HepG2 (cell line): Measurements from ENCODE around the gene DENND5A. TPM values are rescaled to one million over a fixed set of nuclear protein-coding genes. Genes with fewer than 3 reads are reported as not detected.

Experiments
- ATAC-seq: fragments of 200-7000 bp; cut with Tn5 transposase; 3 replicates; pipeline ENCODE4 v1.9.1; 2020; ENCODE audit warnings: mild to moderate bottlenecking, moderate library complexity
- BruUV-seq: library from RNA; stranded (reverse); fragments of 400-500 nt; replicated peaks from 2 replicates; lab custom pipeline; 2021; lab: Mats Ljungman, UMichigan
- CTCF ChIA-PET: fragments of 300-600 bp; formaldehyde crosslinking; extraction: SDS; loops from one replicate; lab custom pipeline; 2021; ENCODE audit warnings: low total read pairs, inconsistent platforms, low intra/inter-chr PET ratio; lab: Yijun Ruan, JAX
- POLR2A ChIA-PET: fragments of 350-600 bp; sonication (Branson Sonifier 250); formaldehyde crosslinking; loops from one replicate; lab custom pipeline; 2020; ENCODE audit warnings: antibody characterized with exemption, inconsistent platforms; lab: Yijun Ruan, JAX
- DNase-seq: peaks from one replicate; pipeline ENCODE4 v3.0.0-alpha.2; 2015; ENCODE audit warnings: low spot score
- FAIRE-seq: peaks from 3 replicates; lab custom pipeline; 2011; peaks lifted over from hg19 to GRCh38; lab: Jason Lieb, UNC
- H2AFZ ChIP-seq: one replicate; pipeline ENCODE4 v1.6.1; 2011; ENCODE audit warnings: low read length, inconsistent platforms
- H3K27ac ChIP-seq: fragments of 300-600 bp; 3 replicates; pipeline ENCODE4 v1.8.0; 2011; ENCODE audit warnings: mixed run types, mild to moderate bottlenecking, mixed read lengths, low read length, inconsistent platforms; ENCODE audit not compliant: insufficient read depth; ENCODE audit errors: extremely low read length
- H3K27me3 ChIP-seq, 2 experiments: fragments of 200-600 bp in 1 of 2; 2 replicates in 1 of 2; 3 replicates in 1 of 2; pipeline versions ENCODE4 v1.6.0 to v1.8.0; 2011; ENCODE audit warnings: low read length in 2 of 2, mild to moderate bottlenecking in 2 of 2, moderate library complexity in 2 of 2, inconsistent platforms in 1 of 2; ENCODE audit not compliant: insufficient read depth in 2 of 2, control insufficient read depth in 1 of 2
- H3K36me3 ChIP-seq, 2 experiments: fragments of 200-600 bp in 1 of 2; replicated peaks in 1 of 2; 2 replicates in 1 of 2; 3 replicates in 1 of 2; pipeline versions ENCODE4 v1.5.1 to v1.8.0; 2011; ENCODE audit warnings: low read length in 2 of 2, inconsistent platforms in 1 of 2; ENCODE audit not compliant: insufficient read depth in 2 of 2, control insufficient read depth in 1 of 2
- H3K4me1 ChIP-seq: 2 replicates; pipeline ENCODE4 v1.5.1; 2012; ENCODE audit warnings: low read length, inconsistent platforms; ENCODE audit not compliant: insufficient read depth
- H3K4me2 ChIP-seq: 2 replicates; pipeline ENCODE4 v1.6.0; 2011; ENCODE audit warnings: low read depth, low read length, inconsistent platforms
- H3K4me3 ChIP-seq, 3 experiments: fragments of 200-600 bp in 1 of 3; sonication (generic), shearing (Covaris generic) in 1 of 3; replicated peaks in 1 of 3; 2 replicates each; pipeline ENCODE4 v1.5.1; 2011 to 2016; ENCODE audit warnings: low read length in 3 of 3, inconsistent platforms in 2 of 3, low read depth in 2 of 3, mild to moderate bottlenecking in 2 of 3, control low read depth in 1 of 3, mixed read lengths in 1 of 3; ENCODE audit not compliant: insufficient read depth in 1 of 3
- H3K79me2 ChIP-seq: one replicate; pipeline ENCODE4 v1.6.1; 2011; ENCODE audit warnings: low read length, inconsistent platforms; ENCODE audit not compliant: insufficient read depth
- H3K9ac ChIP-seq: 2 replicates; pipeline ENCODE4 v1.6.0; 2011; ENCODE audit warnings: mild to moderate bottlenecking, low read depth, low read length, inconsistent platforms; ENCODE audit not compliant: insufficient read depth
- H3K9me3 ChIP-seq: 2 replicates; pipeline ENCODE4 v1.5.1; 2012; ENCODE audit warnings: mild to moderate bottlenecking, low read length
- H4K20me1 ChIP-seq: 2 replicates; pipeline ENCODE4 v1.6.0; 2011; ENCODE audit warnings: inconsistent platforms, mild to moderate bottlenecking, low read length, moderate library complexity; ENCODE audit not compliant: insufficient read depth
- ARHGAP35 ChIP-seq: sonication (generic); formaldehyde crosslinking; IDR thresholded peaks from 2 replicates; pipeline ENCODE4 v1.9.0; 2022; ENCODE audit warnings: mild to moderate bottlenecking, inconsistent platforms, moderate library complexity, missing genetic modification reagents, borderline replicate concordance
- ATF7-NPFF ChIP-seq: sonication (generic); formaldehyde crosslinking; IDR thresholded peaks from 2 replicates; pipeline ENCODE4 v1.8.1; 2023; ENCODE audit warnings: mild to moderate bottlenecking, low read depth, missing genetic modification reagents, moderate library complexity
- CBX5 ChIP-seq: sonication (generic); formaldehyde crosslinking; IDR thresholded peaks from 2 replicates; pipeline ENCODE4 v1.4.0; 2020; ENCODE audit warnings: missing genetic modification reagents, borderline replicate concordance
- ELF3 ChIP-seq: IDR thresholded peaks from 2 replicates; pipeline ENCODE4 v1.6.1; 2016; ENCODE audit warnings: missing genetic modification reagents, missing compliant biosample characterization
- FIP1L1 ChIP-seq: fragments of 200-400 bp; formaldehyde crosslinking; IDR thresholded peaks from 2 replicates; pipeline ENCODE4 v1.6.1; 2018; ENCODE audit warnings: low read depth, mild to moderate bottlenecking, low read length, moderate library complexity, borderline replicate concordance; ENCODE audit not compliant: insufficient read depth
- HMG20B ChIP-seq: conservative IDR thresholded peaks from 2 replicates; pipeline ENCODE4 v1.6.1; 2016; ENCODE audit warnings: missing genetic modification reagents, missing compliant biosample characterization
- LCORL ChIP-seq, 2 experiments: fragments of 450-650 bp in 1 of 2; sonication (generic) in 1 of 2; formaldehyde crosslinking in 1 of 2; IDR thresholded peaks; 2 replicates each; pipeline versions ENCODE4 v1.5.0 to v1.6.1; 2017 to 2020; ENCODE audit warnings: antibody characterized with exemption in 1 of 2, missing genetic modification reagents in 1 of 2
- RFX1 ChIP-seq: fragments of 450-650 bp; IDR thresholded peaks from 2 replicates; pipeline ENCODE4 v1.6.1; 2017
- SIN3B ChIP-seq: fragments of 150-350 bp; IDR thresholded peaks from 2 replicates; pipeline ENCODE4 v1.6.1; 2014; ENCODE audit warnings: low read length
- SMAD9 ChIP-seq: sonication (generic); formaldehyde crosslinking; IDR thresholded peaks from 2 replicates; pipeline ENCODE4 v1.5.1; 2020; ENCODE audit warnings: mild to moderate bottlenecking, missing genetic modification reagents
- YEATS4 ChIP-seq: sonication (generic); formaldehyde crosslinking; IDR thresholded peaks from 2 replicates; pipeline ENCODE4 v1.4.0; 2020; ENCODE audit warnings: missing genetic modification reagents, borderline replicate concordance
- ZNF441 ChIP-seq: sonication (generic); formaldehyde crosslinking; IDR thresholded peaks from 2 replicates; pipeline ENCODE4 v1.7.0; 2021; ENCODE audit warnings: missing genetic modification reagents, borderline replicate concordance
- WGBS: methylation state at CpG from one replicate; pipeline ENCODE4 v1.1.6; 2017; ENCODE audit warnings: low lambda C conversion rate; 5-methylcytosine and 5-hydroxymethylcytosine counted together
- in situ Hi-C: cut with HindIII; loops from 2 replicates; pipeline ENCODE4 v1.10.0; 2017; ENCODE audit warnings: low pct_unique_long_range_greater_than_20kb; ENCODE audit not compliant: extremely low pct_ligation_motif_present
- intact Hi-C: fragments of 100-400 bp; cut with micrococcal nuclease; formaldehyde crosslinking; loops from one replicate; pipeline ENCODE4 v1.10.0; 2022; ENCODE audit not compliant: unreplicated experiment
- polyA plus RNA-seq, 8 experiments: library from polyadenylated mRNA; depleted of rRNA in 3 of 8; stranded (reverse) in 7 of 8; unstranded in 1 of 8; fragments of >200 nt; fragmentation: Illumina TruSeq in 4 of 8; extraction: Trizol in 4 of 8; gene quantifications; 2 replicates each; pipeline versions ENCODE4 v1.2.1 to v1.2.3, GENCODE V29; 2011 to 2016; ENCODE audit warnings: low read depth in 4 of 8, missing spikeins in 1 of 8, mixed read lengths in 1 of 8; ENCODE audit not compliant: insufficient read depth in 1 of 8
- total RNA-seq, 5 experiments: library from RNA; depleted of rRNA; stranded (reverse); fragments of >200 nt; fragmentation: Illumina TruSeq; extraction: Trizol; gene quantifications; 2 replicates each; pipeline ENCODE4 v1.2.3, GENCODE V29; 2016; ENCODE audit warnings: low read depth in 1 of 5
- TF ChIP-seq, protein P1 (sequence below): IDR thresholded peaks from 2 replicates; pipeline ENCODE4 v1.6.1; 2016; ENCODE audit warnings: low read depth, borderline replicate concordance
- TF ChIP-seq, protein P2 (sequence below): sonication (generic); formaldehyde crosslinking; IDR thresholded peaks from 2 replicates; pipeline ENCODE4 v1.4.0; 2020; ENCODE audit warnings: missing genetic modification reagents
- TF ChIP-seq, protein P3 (sequence below): sonication (generic); formaldehyde crosslinking; IDR thresholded peaks from 2 replicates; pipeline ENCODE4 v1.4.0; 2020; ENCODE audit warnings: mild to moderate bottlenecking, missing genetic modification reagents
- TF ChIP-seq, protein P4 (sequence below): sonication (generic); formaldehyde crosslinking; conservative IDR thresholded peaks from 2 replicates; pipeline ENCODE4 v1.8.1; 2023; ENCODE audit warnings: missing genetic modification reagents

Gene DENND5A
- total and polyA plus RNA-seq, 2 of the 13 experiments (the other 11 are each of a cell fraction or from before 2014, with no cell fraction given): 63.3 to 145 TPM

DNA sequence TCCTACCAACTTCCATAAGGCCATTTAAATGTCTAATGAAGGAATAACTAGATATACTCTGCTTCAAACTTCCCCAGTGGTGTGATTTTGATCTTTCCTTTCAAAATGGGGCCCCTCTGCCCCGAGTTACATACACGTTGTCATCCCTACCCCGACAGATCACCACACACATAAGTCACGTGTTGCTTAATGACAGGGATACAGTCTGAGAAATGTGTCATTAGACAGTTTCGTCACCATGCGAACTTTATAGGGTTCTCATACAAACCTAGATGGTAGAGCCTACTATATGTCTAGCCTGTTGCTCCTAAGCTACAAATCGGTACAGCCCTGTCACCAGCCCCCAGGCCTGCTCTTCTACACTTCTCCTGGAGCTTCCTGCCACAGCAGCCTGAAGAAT lies 124.0 kb downstream of the DENND5A start:
- ChIA-PET CTCF (no interaction called here), POLR2A (no interaction called here)
- Histone ChIP-seq H3K9ac (no peak overlapping the region), H3K9me3 (no peaks in the 10 kb centered on the region), H3K27ac (no peak overlapping the region), H3K4me1 (peaks cover 20% of the 10 kb centered on the region; the same call in 1 of the 2 replicates), H4K20me1 (peaks cover 4% of the 10 kb centered on the region; the same call in 1 of the 2 replicates), H3K4me2 (no peak overlapping the region), H3K4me3 (no peak overlapping the region), H3K27me3 (no peaks in the 10 kb centered on the region), H3K79me2 (no peaks in the 10 kb centered on the region), H2AFZ (no peak overlapping the region), H3K36me3 (peaks cover 40 to 82% of the 10 kb centered on the region in 2 experiments)
- ATAC-seq: no peak
- TF ChIP-seq, protein P1, sequence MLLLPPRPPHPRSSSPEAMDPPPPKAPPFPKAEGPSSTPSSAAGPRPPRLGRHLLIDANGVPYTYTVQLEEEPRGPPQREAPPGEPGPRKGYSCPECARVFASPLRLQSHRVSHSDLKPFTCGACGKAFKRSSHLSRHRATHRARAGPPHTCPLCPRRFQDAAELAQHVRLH (CRISPR knock-in tag): no peak
- TF ChIP-seq RFX1 (no peak), ELF3 (CRISPR knock-in tag) (no peak), SIN3B (no peak), YEATS4 (CRISPR knock-in tag) (no peak), ZNF441 (CRISPR knock-in tag) (no peak), HMG20B (CRISPR knock-in tag) (no peak), ATF7-NPFF (no peak), FIP1L1 (no peak), LCORL (IDR thresholded peaks at IDR 0.05) (no peak), LCORL (CRISPR knock-in tag; IDR thresholded peaks at IDR 0.05) (no peak), SMAD9 (CRISPR knock-in tag) (no peak), CBX5 (CRISPR knock-in tag) (no peak), ARHGAP35 (CRISPR knock-in tag) (no peak)
- TF ChIP-seq, protein P2, sequence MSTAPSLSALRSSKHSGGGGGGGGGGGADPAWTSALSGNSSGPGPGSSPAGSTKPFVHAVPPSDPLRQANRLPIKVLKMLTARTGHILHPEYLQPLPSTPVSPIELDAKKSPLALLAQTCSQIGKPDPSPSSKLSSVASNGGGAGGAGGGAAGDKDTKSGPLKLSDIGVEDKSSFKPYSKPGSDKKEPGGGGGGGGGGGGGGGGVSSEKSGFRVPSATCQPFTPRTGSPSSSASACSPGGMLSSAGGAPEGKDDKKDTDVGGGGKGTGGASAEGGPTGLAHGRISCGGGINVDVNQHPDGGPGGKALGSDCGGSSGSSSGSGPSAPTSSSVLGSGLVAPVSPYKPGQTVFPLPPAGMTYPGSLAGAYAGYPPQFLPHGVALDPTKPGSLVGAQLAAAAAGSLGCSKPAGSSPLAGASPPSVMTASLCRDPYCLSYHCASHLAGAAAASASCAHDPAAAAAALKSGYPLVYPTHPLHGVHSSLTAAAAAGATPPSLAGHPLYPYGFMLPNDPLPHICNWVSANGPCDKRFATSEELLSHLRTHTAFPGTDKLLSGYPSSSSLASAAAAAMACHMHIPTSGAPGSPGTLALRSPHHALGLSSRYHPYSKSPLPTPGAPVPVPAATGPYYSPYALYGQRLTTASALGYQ (CRISPR knock-in tag): no peak
- TF ChIP-seq, protein P3, sequence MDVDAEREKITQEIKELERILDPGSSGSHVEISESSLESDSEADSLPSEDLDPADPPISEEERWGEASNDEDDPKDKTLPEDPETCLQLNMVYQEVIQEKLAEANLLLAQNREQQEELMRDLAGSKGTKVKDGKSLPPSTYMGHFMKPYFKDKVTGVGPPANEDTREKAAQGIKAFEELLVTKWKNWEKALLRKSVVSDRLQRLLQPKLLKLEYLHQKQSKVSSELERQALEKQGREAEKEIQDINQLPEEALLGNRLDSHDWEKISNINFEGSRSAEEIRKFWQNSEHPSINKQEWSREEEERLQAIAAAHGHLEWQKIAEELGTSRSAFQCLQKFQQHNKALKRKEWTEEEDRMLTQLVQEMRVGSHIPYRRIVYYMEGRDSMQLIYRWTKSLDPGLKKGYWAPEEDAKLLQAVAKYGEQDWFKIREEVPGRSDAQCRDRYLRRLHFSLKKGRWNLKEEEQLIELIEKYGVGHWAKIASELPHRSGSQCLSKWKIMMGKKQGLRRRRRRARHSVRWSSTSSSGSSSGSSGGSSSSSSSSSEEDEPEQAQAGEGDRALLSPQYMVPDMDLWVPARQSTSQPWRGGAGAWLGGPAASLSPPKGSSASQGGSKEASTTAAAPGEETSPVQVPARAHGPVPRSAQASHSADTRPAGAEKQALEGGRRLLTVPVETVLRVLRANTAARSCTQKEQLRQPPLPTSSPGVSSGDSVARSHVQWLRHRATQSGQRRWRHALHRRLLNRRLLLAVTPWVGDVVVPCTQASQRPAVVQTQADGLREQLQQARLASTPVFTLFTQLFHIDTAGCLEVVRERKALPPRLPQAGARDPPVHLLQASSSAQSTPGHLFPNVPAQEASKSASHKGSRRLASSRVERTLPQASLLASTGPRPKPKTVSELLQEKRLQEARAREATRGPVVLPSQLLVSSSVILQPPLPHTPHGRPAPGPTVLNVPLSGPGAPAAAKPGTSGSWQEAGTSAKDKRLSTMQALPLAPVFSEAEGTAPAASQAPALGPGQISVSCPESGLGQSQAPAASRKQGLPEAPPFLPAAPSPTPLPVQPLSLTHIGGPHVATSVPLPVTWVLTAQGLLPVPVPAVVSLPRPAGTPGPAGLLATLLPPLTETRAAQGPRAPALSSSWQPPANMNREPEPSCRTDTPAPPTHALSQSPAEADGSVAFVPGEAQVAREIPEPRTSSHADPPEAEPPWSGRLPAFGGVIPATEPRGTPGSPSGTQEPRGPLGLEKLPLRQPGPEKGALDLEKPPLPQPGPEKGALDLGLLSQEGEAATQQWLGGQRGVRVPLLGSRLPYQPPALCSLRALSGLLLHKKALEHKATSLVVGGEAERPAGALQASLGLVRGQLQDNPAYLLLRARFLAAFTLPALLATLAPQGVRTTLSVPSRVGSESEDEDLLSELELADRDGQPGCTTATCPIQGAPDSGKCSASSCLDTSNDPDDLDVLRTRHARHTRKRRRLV: no peak
- TF ChIP-seq, protein P4, sequence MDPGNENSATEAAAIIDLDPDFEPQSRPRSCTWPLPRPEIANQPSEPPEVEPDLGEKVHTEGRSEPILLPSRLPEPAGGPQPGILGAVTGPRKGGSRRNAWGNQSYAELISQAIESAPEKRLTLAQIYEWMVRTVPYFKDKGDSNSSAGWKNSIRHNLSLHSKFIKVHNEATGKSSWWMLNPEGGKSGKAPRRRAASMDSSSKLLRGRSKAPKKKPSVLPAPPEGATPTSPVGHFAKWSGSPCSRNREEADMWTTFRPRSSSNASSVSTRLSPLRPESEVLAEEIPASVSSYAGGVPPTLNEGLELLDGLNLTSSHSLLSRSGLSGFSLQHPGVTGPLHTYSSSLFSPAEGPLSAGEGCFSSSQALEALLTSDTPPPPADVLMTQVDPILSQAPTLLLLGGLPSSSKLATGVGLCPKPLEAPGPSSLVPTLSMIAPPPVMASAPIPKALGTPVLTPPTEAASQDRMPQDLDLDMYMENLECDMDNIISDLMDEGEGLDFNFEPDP (CRISPR knock-in tag): no peak
- BruUV-seq: no TSS peak
- 98% methylated on average over 7 of the region's 7 CpGs for WGBS
- intact Hi-C loops (no loop called here), in situ Hi-C loops (no loop called here)
- FAIRE-seq: no peak
- no peak for DNase-seq
